GM19239 (cell line): ENCODE data around the gene FGF11.

Experiments used
- DNase-seq: peaks from one replicate; pipeline ENCODE4 v3.0.0; 2011; ENCODE audit warnings: low spot score; ENCODE audit not compliant: insufficient read length
- FAIRE-seq: peaks from 2 replicates; lab custom pipeline; 2011; peaks lifted over from hg19 to GRCh38; lab: Jason Lieb, UNC

Gene FGF11

GRCh38 chr17:7407485-7408251, 31.6 kb upstream of the FGF11 start, which contains the start of gene NLGN2:
Gene NLGN2 (plus strand): TSS chr17:7407845. CDS start chr17:7408256, 411 bp downstream.
- no peak for FAIRE-seq
- DNase-seq = no peak

GRCh38 chr17:7408252-7408727, 31.0 kb upstream of the FGF11 start:
- FAIRE-seq = no peak
- no peak for DNase-seq

GRCh38 chr17:7408863-7409262, 30.4 kb upstream of the FGF11 start:
- DNase-seq (no peak), FAIRE-seq (no peak)

- DNase-seq (no peak), FAIRE-seq (no peak)
These were observed 29.6 kb upstream of the FGF11 start for GRCh38 chr17:7409716-7410115.

DNA sequence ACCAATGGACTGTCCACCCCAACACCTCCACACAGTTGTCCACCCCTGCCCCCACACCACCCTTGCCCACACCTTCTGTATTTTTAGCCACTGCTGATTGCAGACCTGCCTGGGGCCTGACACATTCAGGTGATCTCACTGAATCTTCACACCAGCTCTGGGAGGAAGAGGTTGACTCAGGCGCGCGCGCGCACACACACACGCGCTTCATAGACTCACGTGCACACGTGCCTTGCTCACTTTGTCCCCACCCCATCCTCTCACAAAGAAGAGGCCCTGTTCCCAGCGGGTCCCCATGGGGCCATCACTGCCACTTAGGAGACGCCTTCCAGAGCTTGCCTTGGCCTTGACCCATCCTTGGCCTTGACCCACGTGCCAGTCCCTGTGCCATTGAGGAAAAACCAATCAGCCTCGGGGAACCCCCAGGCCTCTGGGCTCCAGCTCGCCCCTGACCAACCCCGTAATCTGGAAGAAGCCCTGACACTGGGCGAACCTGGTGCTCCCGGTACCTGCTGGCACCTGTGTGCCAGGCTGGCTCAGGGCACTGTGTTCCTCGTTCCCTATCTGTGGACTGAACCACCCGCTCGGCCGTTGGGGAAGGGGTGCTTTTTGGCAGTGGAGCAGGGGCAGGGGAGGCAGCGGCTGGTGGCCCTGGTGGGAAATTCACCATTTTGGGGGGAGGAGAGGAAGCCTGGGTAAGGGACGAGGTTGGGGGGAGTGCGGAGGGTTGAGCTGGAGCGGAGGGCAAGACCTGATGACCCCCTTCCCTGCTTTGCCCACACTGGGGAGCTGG, 28.5 kb upstream of the FGF11 start:
- no peak for DNase-seq
- FAIRE-seq = no peak

DNA sequence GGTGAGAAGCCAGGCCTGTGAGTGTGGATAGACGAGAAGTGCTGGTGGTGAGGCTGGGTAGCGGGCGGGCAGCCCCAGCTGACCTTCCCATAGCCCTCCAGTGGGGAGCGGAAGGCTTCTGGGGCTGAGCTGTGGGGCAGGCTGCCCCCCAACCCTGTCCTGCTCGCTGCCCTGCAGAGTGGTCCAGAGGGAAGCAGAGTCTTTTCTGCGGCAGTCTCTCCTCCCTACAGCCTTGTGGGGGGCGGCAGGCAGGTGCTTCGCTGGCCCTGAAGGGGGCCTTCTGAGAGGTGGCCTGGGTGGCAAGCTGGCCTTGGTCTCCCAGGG, 27.9 kb upstream of the FGF11 start:
- no peak for DNase-seq
- no peak for FAIRE-seq

- FAIRE-seq (no peak), DNase-seq (no peak)
These were observed 25.8 kb upstream of the FGF11 start for GRCh38 chr17:7413346-7413985.

DNA sequence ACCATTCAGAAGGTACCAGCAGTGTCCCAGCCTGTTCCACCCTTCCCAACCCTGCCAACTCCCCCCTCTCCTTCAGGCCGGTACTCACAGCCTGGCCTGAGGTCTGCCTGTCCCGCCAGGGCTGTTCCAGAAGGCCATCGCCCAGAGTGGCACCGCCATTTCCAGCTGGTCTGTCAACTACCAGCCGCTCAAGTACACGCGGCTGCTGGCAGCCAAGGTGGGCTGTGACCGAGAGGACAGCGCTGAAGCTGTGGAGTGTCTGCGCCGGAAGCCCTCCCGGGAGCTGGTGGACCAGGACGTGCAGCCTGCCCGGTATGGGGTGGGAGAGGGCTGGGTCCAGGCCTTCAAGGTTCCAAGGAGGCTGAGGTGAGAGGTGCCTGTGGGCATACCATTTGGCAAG, 24.5 kb upstream of the FGF11 start:
- no peak for DNase-seq
- no peak for FAIRE-seq

DNA sequence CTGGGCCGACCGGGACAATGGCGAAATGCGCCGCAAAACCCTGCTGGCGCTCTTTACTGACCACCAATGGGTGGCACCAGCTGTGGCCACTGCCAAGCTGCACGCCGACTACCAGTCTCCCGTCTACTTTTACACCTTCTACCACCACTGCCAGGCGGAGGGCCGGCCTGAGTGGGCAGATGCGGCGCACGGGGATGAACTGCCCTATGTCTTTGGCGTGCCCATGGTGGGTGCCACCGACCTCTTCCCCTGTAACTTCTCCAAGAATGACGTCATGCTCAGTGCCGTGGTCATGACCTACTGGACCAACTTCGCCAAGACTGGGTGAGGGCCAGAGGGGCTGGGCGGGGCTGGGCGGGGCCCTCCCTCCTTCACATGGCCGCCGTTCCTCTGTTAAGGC, 23.5 kb upstream of the FGF11 start:
- DNase-seq (no peak), FAIRE-seq (no peak)

DNA sequence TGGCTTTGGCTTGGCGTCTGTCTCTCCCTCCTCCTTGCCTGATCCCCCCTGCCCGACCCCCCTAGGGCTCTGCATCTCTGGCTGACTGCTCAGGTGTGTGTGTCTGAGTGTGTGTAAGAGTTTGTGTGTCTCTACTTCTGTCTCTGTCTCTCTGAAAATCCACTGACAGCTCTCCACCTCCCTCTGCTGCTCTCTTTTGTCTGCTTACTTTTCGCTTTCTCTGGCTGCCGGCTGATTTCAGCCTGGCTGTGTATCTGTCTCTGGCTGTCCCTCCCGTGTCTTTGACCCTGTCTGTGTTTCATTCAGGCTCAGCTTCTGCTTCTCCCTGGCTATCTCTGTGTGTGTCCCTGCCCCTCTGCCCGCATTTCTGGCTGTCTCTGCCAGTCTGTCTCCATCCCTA, 23.0 kb upstream of the FGF11 start:
- FAIRE-seq (no peak), DNase-seq (no peak)

GRCh38 chr17:7417056-7417655, 22.2 kb upstream of the FGF11 start:
- DNase-seq (no peak), FAIRE-seq (no peak)

GRCh38 chr17:7418472-7419152, 20.7 kb upstream of the FGF11 start:
- DNase-seq (no peak), FAIRE-seq (no peak)

- DNase-seq (no peak), FAIRE-seq (no peak)
These were observed 19.3 kb upstream of the FGF11 start, which contains the start of gene SPEM1 for GRCh38 chr17:7419819-7420610. Gene SPEM1 (plus strand): TSS chr17:7420324. CDS start chr17:7420385, 61 bp downstream.

GRCh38 chr17:7421186-7421585, 18.1 kb upstream of the FGF11 start:
- FAIRE-seq = no peak
- DNase-seq = no peak

- FAIRE-seq = no peak
- no peak for DNase-seq
These were observed 15.6 kb upstream of the FGF11 start for GRCh38 chr17:7423679-7424078.

- FAIRE-seq (no peak), DNase-seq (no peak)
These were observed 14.0 kb upstream of the FGF11 start, which contains the start of gene SPEM2 for GRCh38 chr17:7425316-7425715. Gene SPEM2 (plus strand): TSS chr17:7425616. CDS start chr17:7425689, 73 bp downstream.

DNA sequence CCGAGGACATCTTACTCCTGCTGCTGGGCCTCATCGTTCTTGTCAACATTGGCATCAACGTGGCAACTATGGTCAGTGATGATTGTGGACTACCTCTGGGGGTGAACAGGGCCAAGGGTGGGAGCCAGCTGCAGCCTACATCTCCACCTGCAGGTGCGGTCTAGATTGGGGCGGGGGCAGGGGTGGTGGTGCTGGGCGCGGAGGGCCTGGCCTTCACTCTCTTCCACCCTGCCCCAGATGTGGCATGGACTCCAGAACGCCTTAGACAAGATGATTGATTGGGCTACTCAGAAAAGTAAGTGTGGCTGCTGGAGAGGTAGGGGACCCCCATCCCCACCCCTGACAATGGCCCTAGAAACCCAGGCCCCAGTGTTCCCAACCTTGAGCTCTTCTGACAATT, 13.6 kb upstream of the FGF11 start:
- DNase-seq = no peak
- no peak for FAIRE-seq

GRCh38 chr17:7426203-7426863, 13.0 kb upstream of the FGF11 start:
- FAIRE-seq (no peak), DNase-seq (no peak)
